ENCODE data around the gene CRABP1. TPM values are rescaled to one million over a fixed set of nuclear protein-coding genes. Genes with fewer than 3 reads are reported as not detected.
"Not testable (repeated sequence)": the region's sequence is repeated elsewhere in the genome, so short reads cannot be mapped to it uniquely, and the experiment has no call there.

Gene CRABP1
- total RNA-seq, 1 donor: not detected

- DNase-seq (ENCODE audit: low read depth): no peak
- H3K4me3 ChIP-seq (ENCODE audit: low read depth, low read length): no peak overlapping the region
- TF ChIP-seq, protein P1, sequence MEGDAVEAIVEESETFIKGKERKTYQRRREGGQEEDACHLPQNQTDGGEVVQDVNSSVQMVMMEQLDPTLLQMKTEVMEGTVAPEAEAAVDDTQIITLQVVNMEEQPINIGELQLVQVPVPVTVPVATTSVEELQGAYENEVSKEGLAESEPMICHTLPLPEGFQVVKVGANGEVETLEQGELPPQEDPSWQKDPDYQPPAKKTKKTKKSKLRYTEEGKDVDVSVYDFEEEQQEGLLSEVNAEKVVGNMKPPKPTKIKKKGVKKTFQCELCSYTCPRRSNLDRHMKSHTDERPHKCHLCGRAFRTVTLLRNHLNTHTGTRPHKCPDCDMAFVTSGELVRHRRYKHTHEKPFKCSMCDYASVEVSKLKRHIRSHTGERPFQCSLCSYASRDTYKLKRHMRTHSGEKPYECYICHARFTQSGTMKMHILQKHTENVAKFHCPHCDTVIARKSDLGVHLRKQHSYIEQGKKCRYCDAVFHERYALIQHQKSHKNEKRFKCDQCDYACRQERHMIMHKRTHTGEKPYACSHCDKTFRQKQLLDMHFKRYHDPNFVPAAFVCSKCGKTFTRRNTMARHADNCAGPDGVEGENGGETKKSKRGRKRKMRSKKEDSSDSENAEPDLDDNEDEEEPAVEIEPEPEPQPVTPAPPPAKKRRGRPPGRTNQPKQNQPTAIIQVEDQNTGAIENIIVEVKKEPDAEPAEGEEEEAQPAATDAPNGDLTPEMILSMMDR (IDR thresholded peaks at IDR 0.05; ENCODE audit: insufficient read depth, low read depth, low read length): no peak
These were observed 28.5 kb downstream of the CRABP1 start for GRCh38 chr15:78368651-78369050.

DNA sequence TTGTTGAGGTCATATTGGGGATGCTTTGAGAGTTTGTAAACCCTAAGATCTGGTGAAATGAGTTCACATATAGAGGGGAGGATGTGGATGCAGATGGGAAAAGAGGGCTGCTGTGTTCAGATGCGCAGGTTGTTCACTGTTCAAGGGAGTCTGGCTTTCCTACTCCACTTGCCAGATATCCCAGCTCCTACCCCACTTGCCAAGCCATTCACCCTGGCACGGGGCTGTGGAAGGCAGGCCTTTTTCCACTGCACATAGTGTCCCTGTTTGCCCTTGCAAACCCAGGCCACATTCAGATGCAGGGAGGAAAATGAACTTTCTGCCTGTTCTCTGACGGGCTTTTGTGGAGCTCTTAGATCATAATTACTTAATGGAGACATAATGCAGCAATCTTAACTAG, 29.0 kb downstream of the CRABP1 start:
- no peak overlapping the region for H3K4me3 ChIP-seq (ENCODE audit: low read depth, low read length)
- DNase-seq (ENCODE audit: low read depth): no peak
- TF ChIP-seq, protein P1 (IDR thresholded peaks at IDR 0.05; ENCODE audit: insufficient read depth, low read depth, low read length): no peak

GRCh38 chr15:78370013-78370412, 29.9 kb downstream of the CRABP1 start:
- TF ChIP-seq, protein P1 (IDR thresholded peaks at IDR 0.05; ENCODE audit: insufficient read depth, low read depth, low read length): no peak
- no peak for DNase-seq (ENCODE audit: low read depth)
- no peak overlapping the region for H3K4me3 ChIP-seq (ENCODE audit: low read depth, low read length)

DNA sequence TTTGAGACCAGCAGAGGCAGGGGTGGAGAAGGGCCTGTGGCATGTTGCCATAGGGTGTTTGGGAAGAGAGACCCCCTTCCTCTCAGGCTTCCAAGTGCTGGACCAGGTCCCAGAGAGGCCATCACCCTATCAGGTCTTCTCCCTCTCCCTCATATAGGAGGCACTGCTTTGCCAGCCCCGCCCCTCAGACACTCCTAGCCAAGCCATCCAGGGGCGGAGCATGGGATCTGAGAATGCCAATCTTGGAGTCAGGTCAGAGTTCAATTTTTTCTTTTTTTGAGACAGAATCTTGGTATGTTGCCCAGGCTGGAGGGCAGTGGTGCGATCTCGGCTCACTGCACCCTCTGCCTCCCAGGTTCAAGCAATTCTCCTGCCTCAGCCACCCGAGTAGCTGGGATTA, 32.7 kb downstream of the CRABP1 start:
- no peak overlapping the region for H3K4me3 ChIP-seq (ENCODE audit: low read depth, low read length)
- TF ChIP-seq, protein P1 (IDR thresholded peaks at IDR 0.05; ENCODE audit: insufficient read depth, low read depth, low read length): no peak
- DNase-seq (ENCODE audit: low read depth): no peak

DNA sequence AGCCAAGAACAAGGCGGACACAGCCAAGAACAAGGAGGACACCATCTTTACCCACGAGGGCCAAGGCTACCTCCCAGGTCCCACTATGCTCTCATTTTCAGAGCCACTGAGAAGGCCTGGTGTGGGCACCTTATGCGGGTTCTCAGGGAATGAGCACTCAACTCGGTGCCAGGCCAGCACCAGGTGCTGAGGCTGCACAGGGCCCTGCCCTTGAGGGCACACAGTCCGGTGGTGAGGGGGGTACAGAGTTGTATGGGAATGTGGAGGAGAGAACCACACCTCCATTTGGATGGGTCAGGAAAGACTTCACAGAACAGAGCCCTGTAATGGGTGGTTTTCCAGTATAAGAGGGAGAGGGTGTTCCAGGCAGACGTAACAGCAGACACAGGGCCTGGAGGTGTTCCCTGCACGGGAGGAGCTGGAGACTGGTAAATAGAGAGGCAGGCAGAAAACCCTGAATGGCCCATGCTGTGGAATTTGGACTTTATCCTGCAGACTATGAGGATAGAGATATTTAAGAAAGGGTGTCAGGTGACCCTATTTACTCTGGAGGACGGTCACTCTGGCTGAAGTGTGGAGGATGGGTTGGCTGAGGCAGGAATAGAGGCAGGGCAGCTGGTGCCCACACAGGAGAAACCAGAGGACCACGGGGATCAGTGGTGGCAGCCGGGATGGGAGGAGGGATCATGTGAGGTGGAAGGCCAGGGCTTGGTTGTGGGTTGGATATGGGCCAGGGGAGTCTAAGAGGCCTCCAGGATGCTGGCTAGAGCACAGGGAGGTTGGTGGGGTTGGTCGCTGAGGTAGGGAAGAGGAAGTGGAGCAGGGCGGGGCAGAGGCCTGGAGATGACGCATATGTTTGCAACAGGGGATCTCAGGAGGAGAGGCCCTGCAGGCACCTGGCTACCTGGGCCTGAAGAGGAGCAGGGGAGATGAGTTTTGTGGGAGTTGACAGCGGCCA, 34.6 kb downstream of the CRABP1 start:
- no peak overlapping the region for H3K4me3 ChIP-seq (ENCODE audit: low read depth, low read length)
- DNase-seq (ENCODE audit: low read depth): no peak
- TF ChIP-seq, protein P1 (IDR thresholded peaks at IDR 0.05; ENCODE audit: insufficient read depth, low read depth, low read length): no peak

DNA sequence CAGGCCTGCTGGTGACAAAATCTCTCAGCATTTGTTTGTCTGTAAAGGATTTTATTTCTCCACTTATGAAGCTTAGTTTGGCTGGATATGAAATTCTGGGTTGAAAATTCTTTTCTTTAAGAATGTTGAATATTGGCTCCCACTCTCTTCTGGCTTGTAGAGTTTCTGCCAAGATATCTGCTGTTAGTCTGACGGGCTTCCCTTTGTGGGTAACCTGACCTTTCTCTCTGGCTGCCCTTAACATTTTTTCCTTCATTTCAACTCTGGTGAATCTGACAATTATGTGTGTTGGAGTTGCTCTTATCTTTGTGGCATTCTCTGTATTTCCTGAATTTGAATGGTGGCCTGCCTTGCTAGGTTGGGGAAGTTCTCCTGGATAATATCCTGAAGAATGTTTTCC, 40.0 kb downstream of the CRABP1 start:
- not testable (repeated sequence) for H3K4me3 ChIP-seq (ENCODE audit: low read depth, low read length); DNase-seq (ENCODE audit: low read depth)

DNA sequence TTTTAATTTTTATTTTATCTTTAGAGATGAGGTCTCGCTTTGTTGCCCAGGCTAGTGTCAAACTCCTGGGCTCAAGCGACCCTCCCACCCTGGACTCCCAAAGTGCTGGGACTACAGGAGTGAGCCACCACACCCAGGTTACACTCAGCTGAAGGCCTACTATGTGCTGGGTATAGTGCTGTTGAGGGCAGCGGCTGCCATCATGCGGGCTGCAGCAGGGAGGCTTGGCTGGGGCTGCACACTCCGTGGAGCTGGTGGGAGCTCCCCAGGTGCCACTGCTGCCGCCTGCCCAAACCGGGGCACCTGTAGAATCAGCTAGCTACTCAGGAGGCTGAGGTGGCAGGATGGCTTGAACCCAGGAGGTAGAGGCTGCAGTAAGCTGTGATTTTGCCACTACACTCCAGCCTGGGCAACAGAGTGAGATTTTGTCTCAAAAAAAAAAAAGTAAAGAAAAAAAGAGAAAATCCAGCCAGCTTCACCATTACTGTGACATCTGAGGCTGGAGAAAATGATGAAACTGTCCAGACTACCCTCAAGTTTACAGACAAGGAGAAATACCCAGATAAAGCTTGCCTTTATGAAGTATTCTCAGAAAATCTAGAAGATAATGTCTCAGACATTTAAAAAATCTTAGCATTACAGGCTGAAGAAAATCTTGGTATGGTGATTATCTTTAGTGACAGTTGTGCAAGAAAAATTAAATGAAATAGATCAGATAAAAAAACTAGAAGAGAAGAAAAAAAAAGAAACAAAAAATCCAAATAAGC, 42.1 kb downstream of the CRABP1 start:
- DNase-seq (ENCODE audit: low read depth): no peak
- H3K4me3 ChIP-seq (ENCODE audit: low read depth, low read length): no peak overlapping the region

More for the DNA sequence above, 42.1 kb downstream of the CRABP1 start:
- TF ChIP-seq, protein P1 (IDR thresholded peaks at IDR 0.05; ENCODE audit: insufficient read depth, low read depth, low read length): no peak

All from fibroblast of villous mesenchyme (primary cell).